Left ventricle myocardium inferior (tissue), 1 donor: ENCODE data around the gene IL6R. TPM values are rescaled to one million over a fixed set of nuclear protein-coding genes. Genes with fewer than 3 reads are reported as not detected.
A peak's percentile ranks its signal among the peaks of the same experiment; 100 is the strongest.
"Not testable (repeated sequence)": the region's sequence is repeated elsewhere in the genome, so short reads cannot be mapped to it uniquely, and the experiment has no call there.

ENCODE experiments used
- DNase-seq: peaks from one replicate; pipeline ENCODE4 v3.0.0-alpha.2; 2020
- H3K27ac ChIP-seq: fragments of 200-600 bp; replicated peaks from 2 replicates; pipeline ENCODE4 v1.8.0; 2021
- H3K27me3 ChIP-seq: fragments of 200-600 bp; 2 replicates; pipeline ENCODE4 v1.8.0; 2021; ENCODE audit warnings: low read depth
- H3K36me3 ChIP-seq: fragments of 200-600 bp; 2 replicates; pipeline ENCODE4 v1.8.0; 2021
- H3K4me1 ChIP-seq: fragments of 200-600 bp; 2 replicates; pipeline ENCODE4 v1.8.0; 2021
- H3K4me3 ChIP-seq: fragments of 200-600 bp; 2 replicates; pipeline ENCODE4 v1.8.0; 2021; ENCODE audit warnings: mild to moderate bottlenecking, moderate library complexity
- H3K9me3 ChIP-seq: fragments of 200-600 bp; replicated peaks from 2 replicates; pipeline ENCODE4 v1.8.0; 2021
- CTCF ChIP-seq: fragments of 200-600 bp; IDR thresholded peaks from 2 replicates; pipeline ENCODE4 v1.8.0; 2021; ENCODE audit warnings: antibody characterized with exemption, mild to moderate bottlenecking, borderline replicate concordance
- intact Hi-C: fragments of 100-400 bp; cut with micrococcal nuclease; formaldehyde crosslinking; loops from one replicate; pipeline ENCODE4 v1.11.0; 2022
- long read RNA-seq: library from polyadenylated mRNA; unstranded; transcript quantifications from one replicate; pipeline ENCODE4 v2.0.0, GENCODE V29; 2021
- total RNA-seq: library from RNA; stranded (reverse); fragmentation: NEBNext Ultra II Directional; extraction: Animal tissue kit (Norgen Biotek cat#: 25700); gene quantifications from one replicate; pipeline ENCODE4 v1.2.1, GENCODE V29; 2021
- donor health status: DM: no; HTN: yes; CAD: no; lungs with severe emphysema.

The IL6R gene
- 10.5 TPM for total RNA-seq
- long read RNA-seq, full-length matches to known transcripts, result 7 of 12 reads
- long read RNA-seq, partial matches to known transcripts, result 3 of 12 reads
- long read RNA-seq, other reads (novel, unspliced or antisense), result 2 of 12 reads

- peak within 1 kb of the TSS; percentile 88 for H3K4me3 ChIP-seq
- peak within 1 kb of the TSS; percentile 98 for H3K27ac ChIP-seq
- no peaks in the 10 kb centered on the region for H3K27me3 ChIP-seq
- DNase-seq, result peak; percentile 94
- H3K36me3 ChIP-seq, result no peaks in the 10 kb centered on the region
- TF ChIP-seq CTCF, result peak; percentile 58
- intact Hi-C loops, result loop anchor here (10.0 kb wide), 2 partner anchors 50 to 60 kb away; no protein-coding TSS in a partner anchor
- peaks cover 59% of the 10 kb centered on the region for H3K4me1 ChIP-seq
- H3K9me3 ChIP-seq, result no peaks in the 10 kb centered on the region
Observed at GRCh38 chr1:154404984-154405746, at the start of gene IL6R. Gene IL6R (plus strand): TSS chr1:154405343. CDS start chr1:154405630, 287 bp downstream.

- no peak for TF ChIP-seq CTCF
- no peaks in the 10 kb centered on the region for H3K9me3 ChIP-seq
- no peaks in the 10 kb centered on the region for H3K27me3 ChIP-seq
- H3K4me3 ChIP-seq, result no peak overlapping the region
- no peak for DNase-seq
- intact Hi-C loops, result loop anchor here (10.0 kb wide), 1 partner anchor 46 kb away; the partner anchor contains the start of gene IL6R
- H3K4me1 ChIP-seq, result peaks cover 2% of the 10 kb centered on the region
- H3K36me3 ChIP-seq, result no peaks in the 10 kb centered on the region
- H3K27ac ChIP-seq, result no peak overlapping the region
Observed at GRCh38 chr1:154358519-154358918, 46.6 kb upstream of the IL6R start.

GRCh38 chr1:154360288-154360687 is 44.9 kb upstream of the IL6R start:
- Histone ChIP-seq H3K27me3 (no peaks in the 10 kb centered on the region), H3K4me3 (no peak overlapping the region), H3K9me3 (no peaks in the 10 kb centered on the region), H3K36me3 (no peaks in the 10 kb centered on the region), H3K27ac (no peak overlapping the region), H3K4me1 (no peaks in the 10 kb centered on the region)
- intact Hi-C loops, result no loop called here
- no peak for TF ChIP-seq CTCF
- no peak for DNase-seq

GRCh38 chr1:154360881-154361280 is 44.3 kb upstream of the IL6R start:
- H3K27me3 ChIP-seq, H3K27ac ChIP-seq, H3K9me3 ChIP-seq, H3K36me3 ChIP-seq, H3K4me3 ChIP-seq, DNase-seq, intact Hi-C loops, H3K4me1 ChIP-seq: not testable (repeated sequence)

GRCh38 chr1:154361357-154361756 is 43.8 kb upstream of the IL6R start:
- Histone ChIP-seq H3K27me3 (no peaks in the 10 kb centered on the region), H3K4me1 (no peaks in the 10 kb centered on the region), H3K36me3 (no peaks in the 10 kb centered on the region), H3K27ac (no peak overlapping the region), H3K4me3 (no peak overlapping the region), H3K9me3 (no peaks in the 10 kb centered on the region)
- no peak for DNase-seq
- intact Hi-C loops, result no loop called here
- TF ChIP-seq CTCF, result no peak

- H3K9me3 ChIP-seq, result no peaks in the 10 kb centered on the region
- H3K27me3 ChIP-seq, result no peaks in the 10 kb centered on the region
- H3K36me3 ChIP-seq, result no peaks in the 10 kb centered on the region
- intact Hi-C loops, result no loop called here
- no peak for DNase-seq
- H3K4me3 ChIP-seq, result no peak overlapping the region
- TF ChIP-seq CTCF, result no peak
- no peaks in the 10 kb centered on the region for H3K4me1 ChIP-seq
- no peak overlapping the region for H3K27ac ChIP-seq
Observed at GRCh38 chr1:154371436-154371835, 33.7 kb upstream of the IL6R start.

GRCh38 chr1:154373777-154374357 is 31.3 kb upstream of the IL6R start:
- H3K36me3 ChIP-seq, H3K27ac ChIP-seq, H3K4me3 ChIP-seq, H3K9me3 ChIP-seq, H3K27me3 ChIP-seq, intact Hi-C loops, H3K4me1 ChIP-seq, DNase-seq: not testable (repeated sequence)
